HL-60 (cell line): ENCODE data around the gene FIS1.
A peak's percentile ranks its signal among the peaks of the same experiment; 100 is the strongest.
"Not testable (repeated sequence)": the region's sequence is repeated elsewhere in the genome, so short reads cannot be mapped to it uniquely, and the experiment has no call there.

Source experiments
- DNase-seq, 2 experiments: peaks; one replicate each; pipeline ENCODE4 v3.0.0-alpha.2; 2010 to 2020; ENCODE audit warnings: low read depth in 1 of 2, low spot score in 1 of 2
- H3K27ac ChIP-seq: fragments of 250-450 bp; sonication (Bioruptor Pico); replicated peaks from 2 replicates; pipeline ENCODE4 v1.5.1; 2020; ENCODE audit warnings: mild to moderate bottlenecking, moderate library complexity
- H3K27me3 ChIP-seq: fragments of 250-450 bp; sonication (Bioruptor Pico); 2 replicates; pipeline ENCODE4 v1.5.1; 2021; ENCODE audit warnings: mild to moderate bottlenecking, moderate library complexity; ENCODE audit not compliant: insufficient read depth, poor library complexity, severe bottlenecking
- H3K4me3 ChIP-seq: replicated peaks from 2 replicates; pipeline ENCODE4 v1.5.1; 2011; ENCODE audit warnings: mild to moderate bottlenecking, control low read depth, low read length; ENCODE audit not compliant: insufficient read depth
- CTCF ChIP-seq: IDR thresholded peaks from one replicate; pipeline ENCODE4 v1.5.1; 2011; ENCODE audit warnings: low read length, control low read depth, inconsistent platforms; ENCODE audit not compliant: insufficient read depth
- GABPA ChIP-seq: IDR thresholded peaks from 2 replicates; pipeline ENCODE4 v1.6.1; 2012; ENCODE audit warnings: low read depth
- POLR2AphosphoS5 ChIP-seq: IDR thresholded peaks from 2 replicates; pipeline ENCODE4 v1.6.1; 2012; ENCODE audit warnings: low read depth
- REST ChIP-seq: IDR thresholded peaks from 2 replicates; pipeline ENCODE4 v1.6.1; 2012; ENCODE audit warnings: low read depth; ENCODE audit not compliant: insufficient replicate concordance
- SPI1 ChIP-seq: IDR thresholded peaks from 2 replicates; pipeline ENCODE4 v1.6.1; 2012; ENCODE audit warnings: low read depth, mild to moderate bottlenecking, borderline replicate concordance

FIS1 gene

GRCh38 chr7:101205901-101206664 is 38.8 kb downstream of the FIS1 start:
- DNase-seq = no peak
- TF ChIP-seq POLR2AphosphoS5 (no peak), REST (no peak), CTCF (no peak), GABPA (no peak), SPI1 (no peak)
- Histone ChIP-seq H3K4me3 (no peak overlapping the region), H3K27ac (no peak overlapping the region), H3K27me3 (peaks cover 11% of the 10 kb centered on the region)

- H3K27ac ChIP-seq = peak overlapping the region; percentile 56
- not testable (repeated sequence) for H3K4me3 ChIP-seq
- TF ChIP-seq GABPA = peak; percentile 49; the same call in 1 of the 2 replicates
- H3K27me3 ChIP-seq = peaks cover 20% of the 10 kb centered on the region
- peak; percentile 73 to 79 for DNase-seq
Observed at GRCh38 chr7:101203740-101204738, 40.8 kb downstream of the FIS1 start.

GRCh38 chr7:101202603-101202918 is 42.3 kb downstream of the FIS1 start:
- peaks cover 21% of the 10 kb centered on the region for H3K27me3 ChIP-seq
- H3K27ac ChIP-seq = no peak overlapping the region
- DNase-seq = no peak
- no peak for TF ChIP-seq POLR2AphosphoS5
- TF ChIP-seq GABPA = no peak
- TF ChIP-seq CTCF = no peak
- no peak for TF ChIP-seq SPI1
- H3K4me3 ChIP-seq = no peak overlapping the region

GRCh38 chr7:101201695-101202602 is 42.9 kb downstream of the FIS1 start:
- peaks cover 21% of the 10 kb centered on the region for H3K27me3 ChIP-seq
- no peak for TF ChIP-seq REST
- no peak for TF ChIP-seq CTCF
- no peak for TF ChIP-seq POLR2AphosphoS5
- TF ChIP-seq GABPA = no peak
- no peak for TF ChIP-seq SPI1
- no peak overlapping the region for H3K4me3 ChIP-seq
- no peak overlapping the region for H3K27ac ChIP-seq
- DNase-seq = no peak
